Cerebellar cortex (tissue), 1 donor: ENCODE results near the gene ASB8.

Source experiments
- DNase-seq: peaks from one replicate; pipeline ENCODE4 v3.0.0-alpha.2; 2015; ENCODE audit warnings: low spot score

The ASB8 gene

GRCh38 chr12:48105867-48106680 is 51.2 kb downstream of the ASB8 start, which contains the start of gene SENP1:
Gene SENP1 (minus strand): TSS chr12:48106079. CDS start chr12:48101472, 4,607 bp downstream.
- peak; percentile 87 for DNase-seq

DNA sequence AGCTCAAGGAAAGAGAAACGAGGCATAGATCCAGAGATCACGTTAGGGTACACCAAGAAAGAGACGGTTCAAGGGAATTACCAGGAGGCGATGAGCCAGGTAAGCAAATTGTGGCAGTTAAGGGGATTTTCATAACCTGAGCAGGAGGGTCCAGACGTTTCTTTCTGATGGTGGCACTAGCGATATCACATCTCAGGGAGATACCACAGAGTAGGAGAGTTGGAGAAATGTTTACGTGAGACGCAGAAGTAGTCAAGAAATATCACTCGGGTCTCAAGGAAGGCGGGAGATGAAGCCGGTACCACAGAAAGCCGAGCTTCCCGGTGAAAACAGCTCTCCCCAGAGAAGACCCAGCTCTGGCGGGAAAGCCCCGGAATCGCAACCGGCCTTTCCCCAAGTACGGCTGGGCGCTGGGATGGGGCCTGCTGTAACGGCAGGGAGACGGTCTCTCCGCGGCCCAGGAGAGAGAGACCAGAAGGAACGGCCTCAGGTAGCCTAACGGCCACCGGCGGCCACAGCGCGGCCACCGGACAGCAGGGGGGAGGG is 51.9 kb downstream of the ASB8 start:
- no peak for DNase-seq

DNA sequence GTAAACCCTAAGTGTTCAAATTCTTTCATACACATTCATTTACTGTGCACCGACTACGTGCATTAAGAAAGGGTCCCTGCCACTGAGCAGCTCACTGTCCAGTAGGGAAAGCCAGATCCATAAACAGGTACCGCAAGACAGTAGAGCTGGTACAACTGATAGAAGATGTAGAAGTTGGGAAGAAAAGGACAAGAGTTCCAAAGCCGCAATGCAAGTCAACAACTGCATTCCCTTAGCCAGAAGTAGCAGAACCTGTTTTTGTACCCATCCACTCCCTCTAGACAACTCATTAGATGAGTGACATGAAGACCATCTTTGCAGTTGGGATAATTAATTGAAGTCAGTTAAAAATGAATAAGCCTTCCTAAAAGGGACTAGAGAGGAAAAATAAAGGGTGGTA is 52.8 kb downstream of the ASB8 start:
- DNase-seq = no peak
